HS-5 (cell line): ENCODE results near the gene TNFSF8.

Experiments used
- DNase-seq: peaks from one replicate; pipeline ENCODE4 v3.0.0-alpha.2; 2012; ENCODE audit warnings: low read depth

The TNFSF8 gene, protein sequence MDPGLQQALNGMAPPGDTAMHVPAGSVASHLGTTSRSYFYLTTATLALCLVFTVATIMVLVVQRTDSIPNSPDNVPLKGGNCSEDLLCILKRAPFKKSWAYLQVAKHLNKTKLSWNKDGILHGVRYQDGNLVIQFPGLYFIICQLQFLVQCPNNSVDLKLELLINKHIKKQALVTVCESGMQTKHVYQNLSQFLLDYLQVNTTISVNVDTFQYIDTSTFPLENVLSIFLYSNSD

DNA sequence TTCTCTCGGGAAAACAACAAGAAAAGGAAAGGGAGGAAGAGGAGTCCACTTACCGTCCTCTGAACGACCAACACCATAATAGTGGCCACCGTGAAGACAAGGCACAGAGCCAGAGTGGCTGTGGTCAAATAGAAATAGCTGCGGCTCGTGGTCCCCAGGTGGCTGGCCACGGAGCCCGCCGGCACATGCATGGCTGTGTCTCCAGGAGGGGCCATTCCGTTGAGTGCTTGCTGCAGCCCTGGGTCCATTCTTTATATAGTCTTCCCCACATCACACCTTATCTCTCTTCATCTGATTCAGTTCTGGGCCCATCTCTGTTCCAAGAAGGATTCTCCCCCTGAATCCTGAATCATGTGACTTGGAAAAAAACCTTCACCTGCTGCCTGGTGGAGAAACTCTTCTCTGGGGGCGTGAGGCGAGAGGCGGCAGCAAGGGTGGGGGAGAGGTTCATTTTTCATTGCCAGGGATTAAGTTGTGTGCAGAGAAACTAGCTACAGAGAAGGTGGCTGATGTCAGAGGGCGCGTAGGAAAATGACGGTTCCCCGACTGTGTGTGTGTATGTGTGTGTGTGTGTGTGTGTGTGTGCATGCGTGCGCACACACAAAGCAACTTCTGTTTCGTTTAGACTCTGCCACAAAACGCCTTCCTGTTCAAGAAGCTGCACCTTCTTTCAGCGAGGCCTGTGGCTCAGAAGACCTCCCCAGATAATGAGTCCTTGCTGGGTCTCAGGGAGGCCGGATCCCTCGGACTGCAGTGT, at the start of gene TNFSF8:
TNFSF8 (minus strand) TSS at position 536 of the 757 bp plus-strand sequence; CDS start at position 248, 288 bp downstream.
- DNase-seq = no peak

DNA sequence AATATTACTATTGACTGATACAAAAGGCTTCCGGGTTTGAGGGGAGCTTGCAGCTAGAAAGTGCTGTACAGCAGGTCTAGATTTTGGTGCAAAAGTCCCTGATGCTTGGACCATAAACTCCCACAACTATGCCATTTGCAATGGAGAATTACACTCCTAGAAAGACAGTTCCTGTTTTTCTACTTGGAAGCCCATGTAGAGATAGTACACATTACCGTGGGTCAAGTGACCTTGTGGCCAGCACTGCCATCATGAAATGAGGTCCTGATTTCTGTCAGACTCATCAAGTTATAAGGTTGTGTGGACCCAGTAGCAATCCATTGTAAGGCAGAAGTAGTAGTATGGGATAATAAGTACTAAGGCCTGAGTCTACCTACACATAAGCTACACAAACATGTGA, 42.8 kb upstream of the TNFSF8 start:
- DNase-seq = no peak

DNA sequence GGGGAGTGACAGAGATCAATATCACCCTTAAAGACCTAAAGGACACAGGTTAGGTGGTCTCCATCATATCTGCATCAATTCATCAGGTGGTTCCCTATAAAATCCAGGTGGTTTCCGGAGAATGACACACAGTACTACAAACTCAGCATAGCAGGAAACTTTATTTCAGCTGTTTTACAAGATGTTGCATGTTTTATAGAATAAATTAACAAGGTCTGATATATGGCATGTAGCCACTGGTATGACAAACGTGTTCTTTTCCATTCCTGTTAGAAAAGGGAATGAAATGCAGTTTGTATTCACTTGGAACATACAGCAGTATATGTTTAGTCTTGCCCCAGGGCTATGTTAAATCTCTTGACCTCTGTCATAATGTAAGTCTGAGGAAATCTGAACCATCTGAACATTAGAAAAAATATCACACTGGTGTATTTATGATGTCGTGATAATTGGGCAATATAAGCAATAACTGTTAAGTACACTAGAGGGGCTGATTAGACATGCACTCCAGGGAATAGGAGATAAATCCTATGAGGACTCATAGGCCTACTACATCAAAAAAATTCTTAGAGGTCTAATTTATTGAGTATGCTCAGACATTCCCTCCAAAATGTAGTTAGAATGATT, 42.2 kb upstream of the TNFSF8 start:
- DNase-seq = no peak

DNA sequence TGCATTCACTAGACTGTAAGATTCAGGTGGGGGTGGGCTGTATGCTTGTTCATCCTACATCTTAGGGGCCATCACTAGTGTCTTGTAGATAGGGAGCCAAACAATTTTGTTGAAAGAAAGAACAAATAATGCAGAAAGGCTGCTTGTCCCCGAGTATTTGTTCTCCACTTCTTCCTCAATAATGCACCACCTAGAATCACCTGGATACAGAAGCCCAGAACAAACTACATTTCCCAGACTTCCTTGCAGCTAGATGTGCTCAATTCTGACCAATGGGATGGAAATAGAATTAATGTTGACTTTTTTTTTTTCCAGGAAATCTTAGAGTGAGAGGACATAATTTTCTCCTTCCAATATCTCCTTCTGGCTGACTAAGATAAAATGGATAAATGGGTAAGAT, 38.9 kb upstream of the TNFSF8 start:
- no peak for DNase-seq

DNA sequence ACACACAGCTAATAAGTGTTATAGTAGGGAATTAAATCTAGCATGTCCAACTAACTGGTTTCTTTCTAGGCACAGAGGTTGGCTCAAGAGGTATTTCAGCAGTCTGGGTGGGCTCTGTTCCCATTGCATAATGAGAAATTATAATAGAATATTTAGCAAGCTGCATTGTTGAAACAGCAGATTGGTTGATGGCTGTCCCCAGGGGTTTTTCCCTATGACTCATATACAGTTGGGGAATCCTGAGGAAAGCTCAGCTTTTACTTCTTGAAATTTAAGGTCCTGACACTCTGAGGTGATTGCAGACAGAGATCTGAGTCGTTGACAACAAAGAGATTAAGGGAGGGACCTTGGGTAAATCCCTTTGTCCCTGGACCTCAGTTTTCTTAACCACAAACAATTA, 38.3 kb upstream of the TNFSF8 start:
- DNase-seq = peak; percentile 31

DNA sequence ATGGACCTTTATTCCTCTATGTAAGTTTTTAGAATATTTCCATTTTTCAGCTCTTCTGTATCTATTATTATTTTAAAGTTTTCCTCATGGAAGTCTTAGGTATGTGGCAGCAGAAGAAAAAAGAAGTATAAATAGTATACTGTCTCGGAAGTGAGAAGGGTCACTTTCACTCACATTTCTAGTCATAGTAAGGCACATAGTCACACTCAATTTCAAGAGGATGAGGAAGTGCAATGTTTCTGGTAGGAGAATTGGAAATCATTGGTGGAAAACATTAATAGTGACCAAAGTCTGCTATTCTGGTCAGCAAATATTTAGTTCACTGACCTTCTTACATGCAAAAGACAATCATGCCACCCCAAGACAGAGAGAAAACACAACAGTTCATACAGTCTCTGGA, 35.2 kb upstream of the TNFSF8 start:
- DNase-seq = no peak

DNA sequence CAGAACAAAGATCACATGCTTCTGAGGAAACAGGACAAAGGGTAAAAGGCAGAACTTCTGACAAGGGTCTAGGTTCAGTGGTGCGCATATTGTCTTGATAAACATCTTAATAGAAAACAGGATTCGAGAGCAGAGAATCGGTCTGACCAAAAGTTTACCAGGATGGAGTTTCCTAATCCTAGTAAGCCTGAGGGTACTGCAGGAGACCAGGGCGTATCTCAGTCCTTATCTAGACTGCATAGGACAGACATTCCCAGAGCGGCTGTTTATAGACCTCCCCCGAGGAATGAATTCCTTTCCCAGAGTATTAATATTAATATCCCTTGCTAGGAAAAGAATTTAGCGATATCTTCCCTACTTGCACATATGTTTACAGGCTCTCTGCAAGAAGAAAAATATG, 32.4 kb upstream of the TNFSF8 start:
- no peak for DNase-seq

DNA sequence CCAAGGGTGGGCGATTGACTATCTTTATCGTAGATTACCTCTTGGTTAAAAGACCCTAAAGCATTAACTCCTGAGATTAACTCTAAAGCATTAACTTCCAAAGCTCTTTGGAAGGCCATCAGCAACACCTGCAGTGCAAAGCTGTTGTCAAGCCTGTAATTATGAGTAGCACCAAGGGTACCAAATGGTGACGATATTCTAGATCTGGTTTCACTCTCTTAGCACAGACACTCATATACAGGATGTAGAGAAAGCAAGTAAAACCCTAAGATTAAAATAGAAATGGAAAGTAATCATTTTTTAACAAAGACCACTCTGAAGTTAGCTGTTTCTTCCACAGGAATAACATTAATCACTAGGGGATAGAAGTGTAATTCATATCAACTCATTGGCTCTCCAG, 29.9 kb upstream of the TNFSF8 start:
- DNase-seq = no peak

DNA sequence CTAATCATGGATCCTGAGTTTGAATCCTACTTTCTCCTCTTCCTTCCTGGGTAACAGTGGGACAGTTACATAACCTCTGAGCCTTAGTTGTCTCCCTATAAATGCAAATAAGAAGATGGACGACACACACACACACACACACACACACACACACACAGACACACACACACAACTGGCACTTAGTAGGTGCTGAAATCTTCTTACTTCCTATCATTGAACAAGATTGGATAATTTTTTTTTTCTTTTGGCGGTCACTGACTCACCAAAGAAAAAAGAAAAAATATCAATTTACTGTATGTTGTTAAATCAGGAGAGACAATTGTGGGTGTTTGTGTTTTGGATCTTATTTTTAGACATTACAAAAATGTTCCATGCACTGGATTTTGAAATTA, 28.4 kb upstream of the TNFSF8 start:
- DNase-seq = no peak

DNA sequence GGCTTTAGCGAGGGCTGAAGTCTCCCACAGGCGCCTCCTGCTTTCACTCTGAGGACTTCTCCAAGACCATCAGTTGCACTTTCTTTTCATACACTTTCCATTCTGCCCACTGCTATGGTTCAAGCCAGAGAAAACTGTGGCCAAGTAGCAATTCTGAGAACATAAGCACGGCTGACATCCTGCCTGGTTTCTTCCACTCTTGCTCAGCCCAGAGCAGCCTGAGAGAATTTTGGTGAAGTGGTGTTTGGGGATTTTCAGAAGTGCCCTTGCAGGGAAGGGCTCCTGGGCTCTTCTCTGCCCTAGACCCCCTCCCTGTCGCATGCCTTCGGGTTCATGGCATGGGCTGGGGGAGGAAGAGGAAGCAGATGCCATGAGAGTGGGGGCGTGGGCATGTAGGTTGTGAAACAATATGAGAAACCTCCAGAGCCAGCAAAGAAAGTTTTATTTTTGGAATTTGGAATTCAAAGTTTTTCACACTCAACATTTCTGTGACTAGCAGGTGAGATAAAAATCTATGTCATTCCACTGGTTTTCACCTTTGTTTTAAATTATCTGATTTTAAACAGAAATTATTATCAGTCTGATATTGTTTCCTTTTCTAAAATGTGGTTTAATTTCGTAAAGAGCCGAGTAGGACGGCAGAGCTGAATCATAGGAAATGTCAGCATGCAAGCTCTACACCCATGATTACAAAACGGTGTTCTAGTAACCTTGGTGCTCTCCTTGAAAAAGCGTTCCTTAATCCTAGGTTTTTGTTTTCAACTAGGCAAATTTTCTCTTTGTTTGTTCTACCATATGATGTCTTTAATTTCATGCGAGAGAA, 27.8 kb upstream of the TNFSF8 start:
- peak; percentile 19 for DNase-seq

DNA sequence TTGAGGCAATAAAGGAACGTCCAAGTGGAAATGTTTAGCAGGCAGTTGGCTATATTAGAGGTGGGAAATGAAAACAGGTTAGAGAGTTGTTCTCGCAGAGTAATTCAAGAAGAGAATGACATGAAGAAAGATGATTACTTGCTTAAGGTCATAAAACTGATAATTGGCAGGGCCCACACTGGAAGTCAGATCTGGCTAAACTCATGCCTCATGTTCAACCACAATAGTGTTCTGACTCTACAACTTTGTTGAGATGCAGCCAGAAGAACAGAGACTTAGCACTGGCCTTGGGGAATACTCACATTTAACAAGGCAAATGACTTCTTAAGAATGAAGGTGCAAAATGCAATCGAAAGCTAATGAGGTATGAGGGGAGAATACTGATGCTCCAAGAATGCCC, 27.2 kb upstream of the TNFSF8 start:
- DNase-seq = no peak

DNA sequence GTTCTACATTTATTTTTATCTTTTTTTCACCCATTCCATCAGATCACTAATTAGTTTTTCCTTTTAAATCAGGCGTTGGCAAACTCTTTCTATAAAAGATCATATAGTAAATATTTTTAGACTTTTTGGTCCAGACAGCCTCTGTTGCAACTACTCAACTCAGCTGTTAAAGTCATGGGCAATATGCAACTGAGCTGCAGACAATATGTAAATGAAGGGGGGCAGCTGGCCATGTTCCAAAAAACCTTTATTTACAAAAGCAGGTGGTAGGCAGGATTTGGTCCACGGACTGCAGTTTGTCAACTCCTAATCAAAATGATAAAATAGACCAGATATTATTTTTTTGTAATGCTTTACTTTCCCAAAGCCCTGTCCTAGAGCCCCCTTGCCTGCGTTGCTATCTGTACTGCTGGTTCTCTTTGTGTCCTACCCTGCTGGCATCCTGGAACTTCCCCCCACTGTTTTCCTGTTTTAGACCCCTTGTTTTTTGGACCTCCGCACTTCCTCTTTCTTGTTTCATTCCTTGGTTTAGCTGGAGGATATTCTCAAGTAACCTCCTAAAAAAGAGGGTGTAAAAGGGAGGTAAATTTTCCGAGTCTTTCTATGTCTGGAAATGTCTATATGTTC, 24.7 kb upstream of the TNFSF8 start:
- DNase-seq = no peak

DNA sequence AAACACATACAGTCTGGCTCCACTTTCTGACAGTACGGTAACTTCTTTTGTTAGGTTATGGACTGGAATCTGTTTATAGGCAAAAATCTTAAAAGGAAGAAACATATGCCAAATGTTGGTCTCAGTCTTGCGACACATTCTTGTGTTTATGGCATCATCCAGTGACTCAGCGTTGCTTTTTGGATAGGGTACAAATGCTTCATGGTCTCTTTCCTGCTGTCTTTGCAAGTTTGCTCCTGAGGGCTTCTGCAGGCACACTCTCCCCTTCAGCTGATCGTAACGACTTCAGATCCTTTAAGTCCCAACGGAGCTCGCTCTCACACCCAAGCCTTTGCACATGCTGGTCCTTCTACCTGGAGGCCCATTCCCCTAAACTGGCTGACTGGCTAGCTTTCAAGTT, 23.6 kb upstream of the TNFSF8 start:
- peak; percentile 88 for DNase-seq

DNA sequence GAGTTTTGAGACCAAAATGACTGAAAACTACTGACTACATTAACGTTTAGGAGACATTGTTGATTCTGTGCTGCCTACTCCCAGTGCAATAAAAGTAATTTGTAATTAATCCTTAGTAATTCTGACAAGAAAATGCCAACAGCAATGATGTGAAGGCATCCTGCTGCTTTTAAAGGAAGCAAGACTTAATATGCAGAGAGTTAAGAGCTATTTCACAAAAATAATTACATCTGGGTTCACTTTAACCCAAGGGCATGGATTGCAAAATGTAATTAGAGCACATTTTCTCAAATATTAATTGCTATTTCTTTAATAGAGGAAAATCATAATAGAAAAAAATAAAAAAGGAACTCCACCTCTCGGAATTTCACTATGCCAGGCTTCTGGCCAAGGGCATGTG, 22.7 kb upstream of the TNFSF8 start:
- DNase-seq = no peak

DNA sequence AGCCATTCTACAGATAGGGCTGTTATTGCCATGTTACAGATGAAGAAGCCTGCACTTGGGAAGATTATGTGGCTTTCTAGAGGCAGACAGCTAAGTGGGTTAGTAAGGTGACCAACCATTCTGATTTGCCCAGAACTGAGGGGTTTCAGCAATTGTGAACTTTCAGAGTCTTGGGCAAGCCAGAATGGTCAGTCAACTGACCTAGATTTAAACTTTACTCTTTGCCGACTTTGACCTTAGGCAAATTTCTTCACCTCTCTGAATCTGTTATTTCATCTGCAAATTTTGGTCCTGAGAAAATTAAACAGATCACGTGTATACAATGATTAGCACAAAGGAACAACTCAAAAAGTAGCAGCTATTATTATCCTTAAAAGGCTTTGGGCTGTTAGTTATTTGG, 20.4 kb upstream of the TNFSF8 start:
- DNase-seq = no peak

DNA sequence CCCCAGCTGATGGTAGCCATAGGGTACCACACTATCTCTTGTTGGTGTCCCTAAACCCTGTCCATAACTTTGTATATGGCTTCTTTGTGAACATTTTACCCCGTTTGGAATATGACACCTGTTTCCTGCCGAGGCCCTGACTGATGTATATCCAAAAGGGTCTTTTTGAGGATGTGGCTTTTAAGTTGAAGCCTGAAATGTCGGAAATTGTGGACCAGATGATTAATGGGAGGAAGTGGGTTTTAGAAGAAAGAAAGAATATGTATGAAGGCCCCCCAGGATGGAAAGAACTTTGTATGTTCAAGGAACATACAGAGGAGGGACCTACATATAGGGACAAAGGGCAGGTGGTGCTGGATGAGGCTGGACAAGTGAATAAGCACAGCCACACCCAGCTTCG, 16.7 kb upstream of the TNFSF8 start:
- no peak for DNase-seq

DNA sequence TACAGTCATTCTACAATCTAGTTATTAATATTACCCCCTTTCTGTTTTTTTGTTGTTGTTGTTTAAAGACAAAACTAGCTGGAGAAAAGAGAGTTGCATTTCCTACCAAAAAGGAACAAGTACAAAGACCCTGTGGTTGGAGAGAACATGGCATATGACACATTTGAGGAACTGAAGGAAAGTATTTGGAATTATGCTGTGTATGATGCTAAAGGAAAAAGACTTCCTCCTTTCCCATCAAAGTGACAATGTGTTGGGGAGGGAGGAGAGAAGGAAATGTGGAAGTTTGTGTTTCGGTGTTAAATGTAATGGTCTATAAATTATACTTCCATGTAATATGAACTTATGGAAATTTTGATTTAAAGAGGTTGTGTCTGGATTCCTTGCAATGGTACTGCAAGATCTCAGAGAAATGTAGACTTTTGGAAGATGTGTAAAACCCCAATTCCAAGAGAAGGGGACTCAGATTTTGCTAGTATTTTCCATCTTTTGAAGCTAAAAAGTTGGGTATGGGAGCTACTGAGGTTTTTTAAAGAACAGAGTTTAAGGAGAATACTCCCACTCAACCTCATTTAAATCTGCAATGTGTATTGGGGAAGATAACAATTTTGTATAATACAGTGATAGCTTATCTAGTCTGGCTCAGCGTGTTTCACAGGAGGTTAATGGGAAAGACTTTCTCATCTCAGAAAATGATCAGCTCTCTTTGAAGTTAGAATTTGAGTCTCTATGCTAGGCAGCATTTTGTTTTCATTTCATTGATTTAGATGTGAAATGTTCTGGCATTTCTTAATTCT, 15.4 kb upstream of the TNFSF8 start:
- DNase-seq = no peak

DNA sequence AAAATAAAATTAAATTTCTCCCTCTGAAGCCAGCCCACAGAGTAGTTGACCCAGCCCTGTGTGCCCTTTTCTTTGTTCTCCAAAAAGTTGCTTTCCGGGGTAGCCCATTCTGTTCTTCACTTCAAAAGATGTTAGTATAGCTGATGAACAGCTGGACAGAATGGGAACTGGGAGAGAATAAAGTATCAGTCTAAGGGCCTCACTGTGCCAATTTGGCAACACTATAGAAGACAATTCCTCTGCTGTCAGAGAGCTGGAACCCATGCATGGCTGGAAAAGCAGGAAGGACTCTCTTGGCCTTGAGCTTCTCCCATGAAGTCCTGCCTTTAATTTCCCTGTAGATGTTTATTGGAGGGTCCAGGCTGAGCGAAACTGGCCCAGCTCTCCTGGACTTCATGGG, 11.0 kb upstream of the TNFSF8 start:
- DNase-seq = no peak

DNA sequence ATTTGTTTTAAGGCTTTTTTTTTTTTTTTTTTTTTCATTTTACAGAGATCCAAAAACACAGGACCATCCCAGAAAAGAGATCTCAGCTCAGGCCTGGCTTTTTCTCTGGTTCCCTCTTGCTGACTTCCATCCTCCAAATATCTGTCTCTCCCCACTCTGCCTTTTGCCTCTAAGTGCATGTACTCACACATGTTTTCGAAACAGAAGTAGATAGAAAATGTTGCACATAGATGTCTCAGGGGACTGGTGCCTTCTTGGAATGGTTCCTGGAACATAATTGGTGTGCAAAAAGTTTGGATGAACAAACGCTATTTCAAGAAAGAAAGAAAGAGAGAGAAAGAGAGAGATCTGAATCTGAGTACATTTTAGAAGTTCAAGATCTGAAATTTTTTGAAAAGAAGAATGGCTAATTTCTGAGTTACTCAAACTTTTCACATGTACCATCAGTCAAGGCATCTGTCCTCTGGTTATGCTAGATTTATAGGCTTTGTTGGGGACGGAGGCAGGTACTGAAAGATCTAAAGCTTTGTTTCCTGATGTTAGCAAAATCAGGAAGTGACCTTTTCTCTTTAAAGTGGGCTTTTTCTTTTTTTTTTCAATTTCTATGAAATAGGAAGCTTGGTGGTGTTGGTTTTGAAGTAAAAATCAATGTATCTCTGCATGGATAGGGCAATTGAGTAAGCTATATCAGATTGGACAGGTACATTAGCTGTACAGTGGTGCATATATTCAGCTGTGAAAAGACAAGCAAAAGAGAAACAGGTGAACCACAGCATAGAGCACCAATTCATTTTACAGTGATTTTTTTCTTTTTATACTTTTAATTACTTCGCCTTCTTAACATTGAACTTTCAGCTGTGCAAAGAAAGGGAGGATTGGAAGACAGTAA, 8.5 kb upstream of the TNFSF8 start:
- DNase-seq = no peak

DNA sequence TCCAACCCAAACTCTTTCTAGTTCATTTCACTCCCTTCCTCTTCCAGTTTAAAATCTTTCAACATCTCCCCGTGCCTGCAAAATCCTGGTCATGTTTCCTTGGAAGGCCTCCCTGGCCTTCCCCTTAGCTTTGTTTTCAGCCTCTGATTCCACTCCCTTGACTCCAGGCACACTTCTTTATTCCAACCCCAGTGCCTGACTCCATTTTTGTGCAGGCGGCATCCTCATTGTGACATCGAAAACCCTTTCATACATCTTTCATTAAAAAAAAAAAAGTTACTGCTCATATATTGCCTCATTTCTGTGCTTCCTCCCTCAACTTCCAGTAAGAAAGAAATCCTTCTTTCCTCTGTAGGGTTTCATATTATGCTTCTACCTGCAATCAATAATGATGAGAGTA, 7.1 kb upstream of the TNFSF8 start:
- DNase-seq = no peak
